Stimulated activated CD4-positive, alpha-beta T cell treated with anti-CD3 and anti-CD28 coated beads, TNF-alpha, amount 100 ng/mL, for 1 hour (primary cell): ENCODE measurements around the gene RNF31.

Experiments
- DNase-seq, 3 donors: peaks; one replicate each; pipeline ENCODE4 v3.0.0-alpha.2; 2020; ENCODE audit warnings: low read depth in 3 of 3, low spot score in 1 of 3

Gene RNF31

GRCh38 chr14:24159777-24160498 is 12.6 kb downstream of the RNF31 start:
- no peak for DNase-seq

GRCh38 chr14:24160499-24160849 is 13.2 kb downstream of the RNF31 start:
- DNase-seq = no peak

GRCh38 chr14:24160850-24161804 is 13.8 kb downstream of the RNF31 start, which contains the start of gene IRF9:
Gene IRF9 (plus strand): TSS chr14:24161265. CDS start chr14:24162145, 880 bp downstream.
- peak; percentile 95 to 99 (median 99) for DNase-seq

- no peak for DNase-seq
Observed at GRCh38 chr14:24162093-24162492, 14.8 kb downstream of the RNF31 start.

- no peak for DNase-seq
Observed at GRCh38 chr14:24164518-24164991, 17.3 kb downstream of the RNF31 start.

- no peak for DNase-seq
Observed at GRCh38 chr14:24165785-24166184, 18.5 kb downstream of the RNF31 start.

- DNase-seq = no peak
Observed at GRCh38 chr14:24167469-24168114, 20.3 kb downstream of the RNF31 start.

- peak; percentile 29 to 41 (median 31) for DNase-seq
Observed at GRCh38 chr14:24171422-24172260, 24.3 kb downstream of the RNF31 start, which contains the start of gene REC8. Gene REC8 (plus strand): TSS chr14:24172080. CDS start chr14:24172553, 473 bp downstream.

GRCh38 chr14:24172261-24172860 is 25.1 kb downstream of the RNF31 start:
- DNase-seq = no peak

- no peak for DNase-seq
Observed at GRCh38 chr14:24172871-24173281, 25.6 kb downstream of the RNF31 start.

- DNase-seq = no peak
Observed at GRCh38 chr14:24176599-24176998, 29.3 kb downstream of the RNF31 start.

- DNase-seq = no peak
Observed at GRCh38 chr14:24177041-24177825, 29.9 kb downstream of the RNF31 start.

- no peak for DNase-seq
Observed at GRCh38 chr14:24177891-24178290, 30.6 kb downstream of the RNF31 start.

GRCh38 chr14:24178399-24179178 is 31.3 kb downstream of the RNF31 start:
- no peak for DNase-seq

- DNase-seq = no peak
Observed at GRCh38 chr14:24179294-24179960, 32.1 kb downstream of the RNF31 start.

- DNase-seq = no peak
Observed at GRCh38 chr14:24179961-24180796, 32.9 kb downstream of the RNF31 start.
